K562 (cell line): ENCODE measurements around the gene NTM. TPM values are rescaled to one million over a fixed set of nuclear protein-coding genes. Genes with fewer than 3 reads are reported as not detected.

Experiments used
- ATAC-seq: fragments of 200-7000 bp; cut with Tn5 transposase; 3 replicates; pipeline ENCODE4 v1.9.1; 2020; ENCODE audit warnings: moderate library complexity
- BruUV-seq: library from RNA; stranded (reverse); fragments of 400-500 nt; replicated peaks from 2 replicates; lab custom pipeline; 2021; lab: Mats Ljungman, UMichigan
- CTCF ChIA-PET: fragments of 300-600 bp; formaldehyde crosslinking; extraction: SDS; loops from one replicate; lab custom pipeline; 2021; ENCODE audit warnings: low intra/inter-chr PET ratio; lab: Yijun Ruan, JAX
- POLR2A ChIA-PET: fragments of 300-600, 350-650 bp; sonication (Branson Sonifier 250); formaldehyde crosslinking; extraction: SDS; loops from one replicate; lab custom pipeline; 2021; ENCODE audit warnings: antibody characterized with exemption, inconsistent platforms; lab: Yijun Ruan, JAX
- DNase-seq, 4 experiments: peaks; one replicate each; pipeline versions ENCODE4 v3.0.0 to v3.0.0-alpha.2; 2011 to 2018; ENCODE audit warnings: low spot score in 3 of 4, mixed read lengths in 3 of 4; ENCODE audit errors: extremely low read depth in 1 of 4
- FAIRE-seq: peaks from 2 replicates; lab custom pipeline; 2011; peaks lifted over from hg19 to GRCh38; lab: Jason Lieb, UNC
- H2AFZ ChIP-seq: 2 replicates; pipeline ENCODE4 v1.6.0; 2011; ENCODE audit warnings: low read depth, low read length, control low read depth, inconsistent platforms
- H3K27ac ChIP-seq: fragments of 200-600 bp; 3 replicates; pipeline ENCODE4 v1.8.0; 2011; ENCODE audit warnings: low read depth, mild to moderate bottlenecking, control low read depth, inconsistent platforms, low read length, moderate library complexity, mixed read lengths; ENCODE audit errors: extremely low read depth
- H3K27me3 ChIP-seq, 2 experiments: fragments of 300-600 bp in 1 of 2; 2 replicates in 1 of 2; 3 replicates in 1 of 2; pipeline versions ENCODE4 v1.6.0 to v1.8.0; 2011; ENCODE audit warnings: inconsistent platforms in 2 of 2, low read length in 2 of 2, mild to moderate bottlenecking in 1 of 2, mixed read lengths in 1 of 2, moderate library complexity in 1 of 2; ENCODE audit not compliant: control insufficient read depth in 2 of 2, insufficient read depth in 2 of 2
- H3K36me3 ChIP-seq: fragments of 300-600 bp; 3 replicates; pipeline ENCODE4 v1.8.0; 2011; ENCODE audit warnings: mild to moderate bottlenecking, low read length, inconsistent platforms; ENCODE audit not compliant: control insufficient read depth, insufficient read depth
- H3K4me1 ChIP-seq, 2 experiments: fragments of 200-600 bp in 1 of 2; replicated peaks in 1 of 2; 2 replicates in 1 of 2; 3 replicates in 1 of 2; pipeline versions ENCODE4 v1.5.1 to v1.8.0; 2011; ENCODE audit warnings: inconsistent platforms in 2 of 2, low read length in 2 of 2, mild to moderate bottlenecking in 1 of 2, mixed read lengths in 1 of 2, moderate library complexity in 1 of 2; ENCODE audit not compliant: control insufficient read depth in 2 of 2, insufficient read depth in 2 of 2
- H3K4me2 ChIP-seq: 2 replicates; pipeline ENCODE4 v1.6.1; 2011; ENCODE audit warnings: low read length, control low read depth, inconsistent platforms, mixed read lengths; ENCODE audit not compliant: insufficient read depth
- H3K4me3 ChIP-seq: fragments of 200-600 bp; sonication (generic), shearing (Covaris generic); 2 replicates; pipeline ENCODE4 v1.5.1; 2016; ENCODE audit warnings: control low read depth, inconsistent platforms
- H3K79me2 ChIP-seq: fragments of 200-600 bp; 3 replicates; pipeline ENCODE4 v1.8.0; 2011; ENCODE audit warnings: low read length, inconsistent platforms; ENCODE audit not compliant: control insufficient read depth, insufficient read depth
- H3K9ac ChIP-seq, 2 experiments: 2 replicates each; pipeline versions ENCODE4 v1.6.0 to v1.6.1; 2011; ENCODE audit warnings: low read depth in 2 of 2, low read length in 2 of 2, control low read depth in 1 of 2, inconsistent platforms in 1 of 2, mild to moderate bottlenecking in 1 of 2, mixed read lengths in 1 of 2; ENCODE audit not compliant: insufficient read depth in 1 of 2
- H3K9me1 ChIP-seq: one replicate; pipeline ENCODE4 v1.6.0; 2011; ENCODE audit warnings: inconsistent platforms, mild to moderate bottlenecking, low read length, moderate library complexity; ENCODE audit not compliant: control insufficient read depth, insufficient read depth
- H3K9me3 ChIP-seq: replicated peaks from 2 replicates; pipeline ENCODE4 v1.5.1; 2011; ENCODE audit warnings: low read depth, low read length, inconsistent platforms; ENCODE audit not compliant: control insufficient read depth, insufficient read depth
- H4K20me1 ChIP-seq: replicated peaks from 2 replicates; pipeline ENCODE4 v1.6.1; 2011; ENCODE audit warnings: low read length, inconsistent platforms, mixed read lengths; ENCODE audit not compliant: control insufficient read depth, insufficient read depth
- CUX1 ChIP-seq: fragments of 200-800 bp; sonication (Bioruptor generic); IDR thresholded peaks from 2 replicates; pipeline ENCODE4 v1.6.1; 2016; ENCODE audit warnings: missing genetic modification characterization, missing compliant biosample characterization
- ERF ChIP-seq: fragments of 450-650 bp; formaldehyde crosslinking; IDR thresholded peaks from 2 replicates; pipeline ENCODE4 v1.4.0; 2020; ENCODE audit warnings: mild to moderate bottlenecking, mixed read lengths
- ETS1 ChIP-seq: conservative IDR thresholded peaks from 2 replicates; pipeline ENCODE4 v1.6.1; 2011; ENCODE audit warnings: low read depth, mild to moderate bottlenecking, low read length; ENCODE audit not compliant: control insufficient read depth
- FOSL1 ChIP-seq: fragments of 200-800 bp; sonication (Bioruptor generic); conservative IDR thresholded peaks from 2 replicates; pipeline ENCODE4 v1.6.1; 2016; ENCODE audit warnings: missing genetic modification characterization, missing compliant biosample characterization
- HMGN3 ChIP-seq: IDR thresholded peaks from 2 replicates; pipeline ENCODE4 v1.6.1; 2011; ENCODE audit warnings: borderline replicate concordance, low read depth, mild to moderate bottlenecking, mixed read lengths, low read length; ENCODE audit not compliant: insufficient read length; ENCODE audit errors: extremely low read depth
- ZNF408 ChIP-seq: fragments of 250-450 bp; sonication (Bioruptor Pico); IDR thresholded peaks from 2 replicates; pipeline ENCODE4 v1.4.0; 2020; ENCODE audit warnings: low read depth, mild to moderate bottlenecking, moderate library complexity
- WGBS: fragments of 100-300 bp; shearing (Covaris generic); methylation state at CpG from one replicate; pipeline ENCODE4 v1.1.6; 2016; ENCODE audit warnings: low coverage, mixed read lengths; ENCODE audit not compliant: insufficient coverage; ENCODE audit errors: missing lambda C conversion rate; 5-methylcytosine and 5-hydroxymethylcytosine counted together
- in situ Hi-C: fragments of 300-500 bp; cut with MboI; formaldehyde crosslinking; loops from 4 replicates; pipeline ENCODE4 v1.15.0; 2018; ENCODE audit warnings: inconsistent platforms, mixed read lengths
- intact Hi-C: fragments of 100-400 bp; cut with micrococcal nuclease; formaldehyde crosslinking; loops from 2 replicates; pipeline ENCODE4 v1.14.2; 2022
- polyA plus RNA-seq, 8 experiments: library from polyadenylated mRNA; depleted of rRNA in 4 of 8; stranded (reverse) in 5 of 8; unstranded in 3 of 8; fragments of >200 nt; fragmentation: Nextera tagmentation in 2 of 8; fragmentation: Illumina TruSeq in 1 of 8; extraction: Ambion mirVana in 2 of 8; extraction: Trizol in 1 of 8; gene quantifications; 2 replicates each; pipeline versions ENCODE4 v1.2.1 to v1.2.3, GENCODE V29; 2011 to 2014; ENCODE audit warnings: inconsistent platforms in 1 of 8, missing spikeins in 1 of 8
- total RNA-seq, 7 experiments: library from RNA; depleted of rRNA in 6 of 7; stranded (reverse); fragments of >200 nt in 6 of 7; fragmentation: Illumina TruSeq in 2 of 7; extraction: Trizol in 2 of 7; gene quantifications; 2 replicates each; pipeline versions ENCODE4 v1.2.1 to v1.2.3, GENCODE V29; 2011 to 2021; ENCODE audit warnings: low replicate concordance in 1 of 7

The NTM gene
- total and polyA plus RNA-seq, 9 of the 15 experiments (the other 6 are each of a cell fraction or from before 2014, with no cell fraction given), result not detected

DNA sequence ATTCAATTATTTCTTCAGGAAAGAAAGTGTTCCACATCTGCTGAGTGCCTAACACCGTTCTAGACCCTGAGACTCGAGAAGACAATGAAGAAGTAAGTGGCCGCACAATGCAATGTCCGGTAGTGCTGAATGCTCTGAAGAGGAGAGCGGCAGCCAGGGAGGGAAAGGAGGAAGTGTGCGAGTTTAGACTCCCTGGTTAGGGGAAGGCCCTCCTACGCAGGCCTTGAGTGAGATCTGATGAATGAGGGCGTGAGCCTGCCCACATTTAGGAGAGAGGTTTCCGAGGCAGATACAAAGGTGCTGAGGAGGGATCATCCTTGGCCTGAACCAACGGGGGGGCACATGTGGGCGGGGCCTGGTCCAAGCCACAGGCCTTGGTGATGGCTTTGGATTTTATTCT, 558.6 kb downstream of the NTM start (continued):
- no peak for TF ChIP-seq CUX1 (CRISPR knock-in tag)
- no peak for TF ChIP-seq ETS1

- in situ Hi-C loops (no loop called here), intact Hi-C loops (no loop called here)
- no peak overlapping the region for H3K4me2 ChIP-seq
- under 1% methylated on average over 13 of the region's 13 CpGs for WGBS
- DNase-seq (no peak), FAIRE-seq (no peak), ATAC-seq (no peak)
- ChIA-PET POLR2A (no interaction called here), CTCF (no interaction called here)
- H3K4me1 ChIP-seq, result no peaks in the 10 kb centered on the region
- no peak overlapping the region for H3K4me3 ChIP-seq
- H3K9ac ChIP-seq, result no peak overlapping the region
- H3K36me3 ChIP-seq, result no peaks in the 10 kb centered on the region
- H3K9me1 ChIP-seq, result no peaks in the 10 kb centered on the region
- no peaks in the 10 kb centered on the region for H3K79me2 ChIP-seq
- H4K20me1 ChIP-seq, result no peaks in the 10 kb centered on the region
- no peaks in the 10 kb centered on the region for H3K9me3 ChIP-seq
- H3K27me3 ChIP-seq, result no peaks in the 10 kb centered on the region
- TF ChIP-seq ERF, result no peak
- no peak for TF ChIP-seq HMGN3
- no peak for TF ChIP-seq ZNF408 (CRISPR knock-in tag)
- no peak for TF ChIP-seq FOSL1 (tag)
- no peak overlapping the region for H3K27ac ChIP-seq
- no TSS peak for BruUV-seq
- no peak overlapping the region for H2AFZ ChIP-seq
Measured at GRCh38 chr11:131932584-131933325, 562.3 kb downstream of the NTM start.
